Natural killer cell (primary cell): ENCODE data around the gene POLA1. TPM values are rescaled to one million over a fixed set of nuclear protein-coding genes. Genes with fewer than 3 reads are reported as not detected.

Source experiments
- ATAC-seq, 3 donors: fragments of 150-1000 bp in 2 of 3; fragments of 200-7000 bp in 1 of 3; cut with Tn5 transposase; 1 replicate in 1 of 3; 2 replicates in 2 of 3; pipeline ENCODE4 v1.10.0; 2021; ENCODE audit warnings: mild to moderate bottlenecking in 2 of 3, moderate library complexity in 2 of 3
- DNase-seq, 2 donors: peaks; one replicate each; pipeline versions ENCODE4 v3.0.0 to v3.0.0-alpha.2; 2013 to 2021; ENCODE audit warnings: mixed read lengths in 1 of 2
- H3K27ac ChIP-seq: one replicate; pipeline ENCODE4 v1.5.1; 2013; ENCODE audit warnings: mild to moderate bottlenecking, low read length
- H3K27me3 ChIP-seq: one replicate; pipeline ENCODE4 v1.6.1; 2013; ENCODE audit warnings: low read length; ENCODE audit not compliant: control insufficient read depth, insufficient read depth
- H3K36me3 ChIP-seq: one replicate; pipeline ENCODE4 v1.6.1; 2013; ENCODE audit warnings: low read length; ENCODE audit not compliant: control insufficient read depth, insufficient read depth
- H3K4me1 ChIP-seq: one replicate; pipeline ENCODE4 v1.6.1; 2013; ENCODE audit warnings: low read length; ENCODE audit not compliant: control insufficient read depth, insufficient read depth
- H3K4me3 ChIP-seq: one replicate; pipeline ENCODE4 v1.5.1; 2013; ENCODE audit warnings: low read length
- H3K9me3 ChIP-seq: one replicate; pipeline ENCODE4 v1.6.1; 2013; ENCODE audit warnings: low read length; ENCODE audit not compliant: control insufficient read depth, insufficient read depth
- H3K27ac Mint-ChIP-seq, 2 donors: one replicate each; pipeline ENCODE4 v1.8.0; 2022; ENCODE audit warnings: mild to moderate bottlenecking in 2 of 2, mixed read lengths in 2 of 2, moderate library complexity in 1 of 2
- H3K27me3 Mint-ChIP-seq, 2 donors: one replicate each; pipeline ENCODE4 v1.8.0; 2022; ENCODE audit warnings: low read depth in 2 of 2, mixed read lengths in 2 of 2
- H3K36me3 Mint-ChIP-seq: one replicate; pipeline ENCODE4 v1.8.0; 2022; ENCODE audit warnings: mixed read lengths
- H3K4me1 Mint-ChIP-seq, 2 donors: one replicate each; pipeline ENCODE4 v1.8.0; 2022; ENCODE audit warnings: mixed read lengths in 2 of 2
- H3K4me3 Mint-ChIP-seq: one replicate; pipeline ENCODE4 v1.8.0; 2022; ENCODE audit warnings: mild to moderate bottlenecking, moderate library complexity, mixed read lengths
- H3K9me3 Mint-ChIP-seq, 2 donors: one replicate each; pipeline ENCODE4 v1.8.0; 2022; ENCODE audit warnings: mixed read lengths in 2 of 2
- CTCF ChIP-seq: fragments of 200-600 bp; IDR thresholded peaks from one replicate; pipeline ENCODE4 v1.8.0; 2022; ENCODE audit warnings: antibody characterized with exemption
- WGBS: methylation state at CpG from one replicate; pipeline ENCODE4 v1.1.7; 2013; ENCODE audit warnings: missing lambda C conversion rate; ENCODE audit not compliant: insufficient coverage; 5-methylcytosine and 5-hydroxymethylcytosine counted together
- intact Hi-C: fragments of 100-400 bp; cut with micrococcal nuclease; formaldehyde crosslinking; loops from one replicate; pipeline ENCODE4 v1.14.2; 2022
- total RNA-seq, 4 donors: library from RNA; stranded (reverse); fragments of 120-200 nt in 1 of 4; gene quantifications; one replicate each; pipeline versions ENCODE4 v1.2.3 to v1.2.4, GENCODE V29; 2013 to 2022

POLA1 gene
- total RNA-seq, 3 donors from 2014 or later (not counting 1 experiment from before 2014, with no cell fraction given) = 11.1 to 12.6 (median 11.3) TPM

GRCh38 chrX:24728530-24728929, 34.8 kb downstream of the POLA1 start:
- Mint-ChIP-seq H3K4me1 (no peaks in the 10 kb centered on the region), H3K9me3 (no peaks in the 10 kb centered on the region), H3K4me3 (no peak overlapping the region), H3K36me3 (peaks cover 5% of the 10 kb centered on the region), H3K27ac (no peak overlapping the region), H3K27me3 (no peaks in the 10 kb centered on the region)
- WGBS = 100% methylated on average over 2 of the region's 3 CpGs
- no peak overlapping the region for H3K4me3 ChIP-seq
- H3K27ac ChIP-seq = no peak overlapping the region
- no peaks in the 10 kb centered on the region for H3K4me1 ChIP-seq
- no peak for TF ChIP-seq CTCF
- intact Hi-C loops = no loop called here
- no peaks in the 10 kb centered on the region for H3K9me3 ChIP-seq
- no peak for ATAC-seq
- no peak for DNase-seq
- H3K36me3 ChIP-seq = peaks cover 11% of the 10 kb centered on the region
- H3K27me3 ChIP-seq = no peaks in the 10 kb centered on the region

- no peak overlapping the region for H3K27ac ChIP-seq
- peaks cover 7% of the 10 kb centered on the region for H3K36me3 ChIP-seq
- DNase-seq = no peak
- ATAC-seq = no peak
- WGBS = 98% methylated on average over 4 of the region's 6 CpGs
- Mint-ChIP-seq H3K36me3 (peaks cover 5% of the 10 kb centered on the region), H3K27ac (no peak overlapping the region), H3K9me3 (no peaks in the 10 kb centered on the region), H3K4me1 (no peaks in the 10 kb centered on the region), H3K27me3 (no peaks in the 10 kb centered on the region), H3K4me3 (no peak overlapping the region)
- TF ChIP-seq CTCF = no peak
- H3K4me1 ChIP-seq = no peaks in the 10 kb centered on the region
- intact Hi-C loops = no loop called here
- H3K9me3 ChIP-seq = no peaks in the 10 kb centered on the region
- H3K27me3 ChIP-seq = no peaks in the 10 kb centered on the region
- H3K4me3 ChIP-seq = no peak overlapping the region
Observed at GRCh38 chrX:24732766-24733500, 39.2 kb downstream of the POLA1 start.

GRCh38 chrX:24741330-24741729, 47.6 kb downstream of the POLA1 start:
- WGBS = 93% methylated on average over 3 of the region's 3 CpGs
- no peaks in the 10 kb centered on the region for H3K4me1 ChIP-seq
- DNase-seq (no peak), ATAC-seq (no peak)
- H3K9me3 Mint-ChIP-seq = no peaks in the 10 kb centered on the region
- TF ChIP-seq CTCF = no peak
- no peaks in the 10 kb centered on the region for H3K27me3 Mint-ChIP-seq
- no peaks in the 10 kb centered on the region for H3K36me3 Mint-ChIP-seq
- no peaks in the 10 kb centered on the region for H3K9me3 ChIP-seq
- intact Hi-C loops = no loop called here
- no peaks in the 10 kb centered on the region for H3K27me3 ChIP-seq
- no peak overlapping the region for H3K4me3 ChIP-seq
- no peaks in the 10 kb centered on the region for H3K4me1 Mint-ChIP-seq
- no peaks in the 10 kb centered on the region for H3K36me3 ChIP-seq
- no peak overlapping the region for H3K4me3 Mint-ChIP-seq
- H3K27ac Mint-ChIP-seq = no peak overlapping the region
- no peak overlapping the region for H3K27ac ChIP-seq

GRCh38 chrX:24748196-24748595, 54.5 kb downstream of the POLA1 start:
- H3K36me3 ChIP-seq = no peaks in the 10 kb centered on the region
- intact Hi-C loops = no loop called here
- H3K4me3 ChIP-seq = no peak overlapping the region
- H3K27ac ChIP-seq = no peak overlapping the region
- no peaks in the 10 kb centered on the region for H3K36me3 Mint-ChIP-seq
- H3K27me3 Mint-ChIP-seq = no peaks in the 10 kb centered on the region
- H3K4me1 ChIP-seq = no peaks in the 10 kb centered on the region
- WGBS = 100% methylated on average over 2 of the region's 3 CpGs
- H3K27me3 ChIP-seq = no peaks in the 10 kb centered on the region
- H3K4me1 Mint-ChIP-seq = no peaks in the 10 kb centered on the region
- H3K9me3 Mint-ChIP-seq = no peaks in the 10 kb centered on the region
- H3K4me3 Mint-ChIP-seq = no peak overlapping the region
- no peak overlapping the region for H3K27ac Mint-ChIP-seq
- no peak for TF ChIP-seq CTCF
- ATAC-seq (no peak), DNase-seq (no peak)
- no peaks in the 10 kb centered on the region for H3K9me3 ChIP-seq
